K562 (cell line): Measurements from ENCODE around the gene CRHR1. TPM values are rescaled to one million over a fixed set of nuclear protein-coding genes. Genes with fewer than 3 reads are reported as not detected.

Source experiments
- ATAC-seq: fragments of 200-7000 bp; cut with Tn5 transposase; 3 replicates; pipeline ENCODE4 v1.9.1; 2020; ENCODE audit warnings: moderate library complexity
- BruUV-seq: library from RNA; stranded (reverse); fragments of 400-500 nt; replicated peaks from 2 replicates; lab custom pipeline; 2021; lab: Mats Ljungman, UMichigan
- CTCF ChIA-PET: fragments of 300-600 bp; formaldehyde crosslinking; extraction: SDS; loops from one replicate; lab custom pipeline; 2021; ENCODE audit warnings: low intra/inter-chr PET ratio; lab: Yijun Ruan, JAX
- POLR2A ChIA-PET: fragments of 300-600, 350-650 bp; sonication (Branson Sonifier 250); formaldehyde crosslinking; extraction: SDS; loops from one replicate; lab custom pipeline; 2021; ENCODE audit warnings: antibody characterized with exemption, inconsistent platforms; lab: Yijun Ruan, JAX
- DNase-seq, 4 experiments: peaks; one replicate each; pipeline versions ENCODE4 v3.0.0 to v3.0.0-alpha.2; 2011 to 2018; ENCODE audit warnings: low spot score in 3 of 4, mixed read lengths in 3 of 4; ENCODE audit errors: extremely low read depth in 1 of 4
- FAIRE-seq: peaks from 2 replicates; lab custom pipeline; 2011; peaks lifted over from hg19 to GRCh38; lab: Jason Lieb, UNC
- H2AFZ ChIP-seq: 2 replicates; pipeline ENCODE4 v1.6.0; 2011; ENCODE audit warnings: low read depth, low read length, control low read depth, inconsistent platforms
- H3K27ac ChIP-seq: fragments of 200-600 bp; 3 replicates; pipeline ENCODE4 v1.8.0; 2011; ENCODE audit warnings: low read depth, mild to moderate bottlenecking, control low read depth, inconsistent platforms, low read length, moderate library complexity, mixed read lengths; ENCODE audit errors: extremely low read depth
- H3K27me3 ChIP-seq, 2 experiments: fragments of 300-600 bp in 1 of 2; 2 replicates in 1 of 2; 3 replicates in 1 of 2; pipeline versions ENCODE4 v1.6.0 to v1.8.0; 2011; ENCODE audit warnings: inconsistent platforms in 2 of 2, low read length in 2 of 2, mild to moderate bottlenecking in 1 of 2, mixed read lengths in 1 of 2, moderate library complexity in 1 of 2; ENCODE audit not compliant: control insufficient read depth in 2 of 2, insufficient read depth in 2 of 2
- H3K36me3 ChIP-seq: fragments of 300-600 bp; 3 replicates; pipeline ENCODE4 v1.8.0; 2011; ENCODE audit warnings: mild to moderate bottlenecking, low read length, inconsistent platforms; ENCODE audit not compliant: control insufficient read depth, insufficient read depth
- H3K4me1 ChIP-seq, 2 experiments: fragments of 200-600 bp in 1 of 2; replicated peaks in 1 of 2; 2 replicates in 1 of 2; 3 replicates in 1 of 2; pipeline versions ENCODE4 v1.5.1 to v1.8.0; 2011; ENCODE audit warnings: inconsistent platforms in 2 of 2, low read length in 2 of 2, mild to moderate bottlenecking in 1 of 2, mixed read lengths in 1 of 2, moderate library complexity in 1 of 2; ENCODE audit not compliant: control insufficient read depth in 2 of 2, insufficient read depth in 2 of 2
- H3K4me2 ChIP-seq: 2 replicates; pipeline ENCODE4 v1.6.1; 2011; ENCODE audit warnings: low read length, control low read depth, inconsistent platforms, mixed read lengths; ENCODE audit not compliant: insufficient read depth
- H3K4me3 ChIP-seq: fragments of 200-600 bp; sonication (generic), shearing (Covaris generic); 2 replicates; pipeline ENCODE4 v1.5.1; 2016; ENCODE audit warnings: control low read depth, inconsistent platforms
- H3K79me2 ChIP-seq: fragments of 200-600 bp; 3 replicates; pipeline ENCODE4 v1.8.0; 2011; ENCODE audit warnings: low read length, inconsistent platforms; ENCODE audit not compliant: control insufficient read depth, insufficient read depth
- H3K9ac ChIP-seq, 2 experiments: 2 replicates each; pipeline versions ENCODE4 v1.6.0 to v1.6.1; 2011; ENCODE audit warnings: low read depth in 2 of 2, low read length in 2 of 2, control low read depth in 1 of 2, inconsistent platforms in 1 of 2, mild to moderate bottlenecking in 1 of 2, mixed read lengths in 1 of 2; ENCODE audit not compliant: insufficient read depth in 1 of 2
- H3K9me1 ChIP-seq: one replicate; pipeline ENCODE4 v1.6.0; 2011; ENCODE audit warnings: inconsistent platforms, mild to moderate bottlenecking, low read length, moderate library complexity; ENCODE audit not compliant: control insufficient read depth, insufficient read depth
- H3K9me3 ChIP-seq: replicated peaks from 2 replicates; pipeline ENCODE4 v1.5.1; 2011; ENCODE audit warnings: low read depth, low read length, inconsistent platforms; ENCODE audit not compliant: control insufficient read depth, insufficient read depth
- H4K20me1 ChIP-seq: replicated peaks from 2 replicates; pipeline ENCODE4 v1.6.1; 2011; ENCODE audit warnings: low read length, inconsistent platforms, mixed read lengths; ENCODE audit not compliant: control insufficient read depth, insufficient read depth
- EHMT2 ChIP-seq: fragments of 450-650 bp; IDR thresholded peaks from 2 replicates; pipeline ENCODE4 v1.6.1; 2018; ENCODE audit warnings: antibody characterized with exemption
- REST ChIP-seq, 2 experiments: fragments of 450-650 bp; formaldehyde crosslinking in 1 of 2; IDR thresholded peaks; 2 replicates each; pipeline versions ENCODE4 v1.4.0 to v1.6.1; 2014 to 2020; ENCODE audit warnings: mild to moderate bottlenecking in 2 of 2, borderline replicate concordance in 1 of 2, low read depth in 1 of 2
- ZNF408 ChIP-seq: fragments of 250-450 bp; sonication (Bioruptor Pico); IDR thresholded peaks from 2 replicates; pipeline ENCODE4 v1.4.0; 2020; ENCODE audit warnings: low read depth, mild to moderate bottlenecking, moderate library complexity
- ZNF766 ChIP-seq: fragments of 200-800 bp; sonication (Bioruptor generic); conservative IDR thresholded peaks from 2 replicates; pipeline ENCODE4 v1.6.1; 2016; ENCODE audit warnings: missing genetic modification characterization, missing compliant biosample characterization
- WGBS: fragments of 100-300 bp; shearing (Covaris generic); methylation state at CpG from one replicate; pipeline ENCODE4 v1.1.6; 2016; ENCODE audit warnings: low coverage, mixed read lengths; ENCODE audit not compliant: insufficient coverage; ENCODE audit errors: missing lambda C conversion rate; 5-methylcytosine and 5-hydroxymethylcytosine counted together
- in situ Hi-C: fragments of 300-500 bp; cut with MboI; formaldehyde crosslinking; loops from 4 replicates; pipeline ENCODE4 v1.15.0; 2018; ENCODE audit warnings: inconsistent platforms, mixed read lengths
- intact Hi-C: fragments of 100-400 bp; cut with micrococcal nuclease; formaldehyde crosslinking; loops from 2 replicates; pipeline ENCODE4 v1.14.2; 2022
- polyA plus RNA-seq, 8 experiments: library from polyadenylated mRNA; depleted of rRNA in 4 of 8; stranded (reverse) in 5 of 8; unstranded in 3 of 8; fragments of >200 nt; fragmentation: Nextera tagmentation in 2 of 8; fragmentation: Illumina TruSeq in 1 of 8; extraction: Ambion mirVana in 2 of 8; extraction: Trizol in 1 of 8; gene quantifications; 2 replicates each; pipeline versions ENCODE4 v1.2.1 to v1.2.3, GENCODE V29; 2011 to 2014; ENCODE audit warnings: inconsistent platforms in 1 of 8, missing spikeins in 1 of 8
- total RNA-seq, 7 experiments: library from RNA; depleted of rRNA in 6 of 7; stranded (reverse); fragments of >200 nt in 6 of 7; fragmentation: Illumina TruSeq in 2 of 7; extraction: Trizol in 2 of 7; gene quantifications; 2 replicates each; pipeline versions ENCODE4 v1.2.1 to v1.2.3, GENCODE V29; 2011 to 2021; ENCODE audit warnings: low replicate concordance in 1 of 7

CRHR1 gene
- total and polyA plus RNA-seq, 9 of the 15 experiments (the other 6 are each of a cell fraction or from before 2014, with no cell fraction given): 0.05 TPM; not detected in 8

- Histone ChIP-seq H3K9me3 (no peaks in the 10 kb centered on the region), H3K4me2 (no peak overlapping the region), H3K4me3 (no peak overlapping the region), H3K79me2 (no peaks in the 10 kb centered on the region), H3K27ac (no peak overlapping the region), H4K20me1 (peaks cover 4% of the 10 kb centered on the region), H3K9ac (no peak overlapping the region), H3K27me3 (peaks cover 13 to 61% of the 10 kb centered on the region in 2 experiments; a peak in 3 of 5 replicates), H2AFZ (no peak overlapping the region), H3K36me3 (no peaks in the 10 kb centered on the region), H3K4me1 (no peaks in the 10 kb centered on the region), H3K9me1 (no peaks in the 10 kb centered on the region)
- BruUV-seq: no TSS peak
- ChIA-PET POLR2A (interaction anchor here (1.1 kb wide), 1 partner anchor 20 kb away, joined by 3 read pairs; no protein-coding TSS in a partner anchor), CTCF (no interaction called here)
- no peak for DNase-seq
- no peak for FAIRE-seq
- TF ChIP-seq REST (IDR thresholded peaks at IDR 0.05; ENCODE audit: borderline replicate concordance) (peak; percentile 83), REST (CRISPR knock-in tag; IDR thresholded peaks at IDR 0.05; ENCODE audit: low read depth) (no peak), EHMT2 (0 out of 2 replicates have a peak, but pooled peaks have one; percentile 47), ZNF408 (CRISPR knock-in tag) (no peak), ZNF766 (CRISPR knock-in tag) (no peak)
- ATAC-seq: no peak
- intact Hi-C loops: no loop called here
- 0% methylated on average over 3 of the region's 3 CpGs for whole genome bisulfite sequencing
- in situ Hi-C loops: no loop called here
Measured at GRCh38 chr17:45777388-45777787, 6.7 kb upstream of the CRHR1 start.
